Activated CD4-positive, alpha-beta memory T cell treated with anti-CD3 and anti-CD28 coated beads for 36 hours (primary cell): ENCODE results near the gene EXOC2. TPM values are rescaled to one million over a fixed set of nuclear protein-coding genes. Genes with fewer than 3 reads are reported as not detected.

Experiments used
- CTCF ChIA-PET: fragments of 350-600 bp; sonication (Branson Sonifier 250); formaldehyde crosslinking; loops from one replicate; lab custom pipeline; 2021; ENCODE audit warnings: antibody characterized with exemption, inconsistent platforms; lab: Charles Lee
- POLR2A ChIA-PET: fragments of 350-600 bp; sonication (Branson Sonifier 250); formaldehyde crosslinking; loops from one replicate; lab custom pipeline; 2021; ENCODE audit warnings: antibody characterized with exemption; lab: Charles Lee
- DNase-seq: peaks from one replicate; pipeline ENCODE4 v3.0.0-alpha.2; 2020
- H3K27ac Mint-ChIP-seq: one replicate; pipeline ENCODE4 v1.8.0; 2021; ENCODE audit warnings: mixed read lengths
- H3K27me3 Mint-ChIP-seq: one replicate; pipeline ENCODE4 v1.8.0; 2021; ENCODE audit warnings: mixed read lengths
- H3K36me3 Mint-ChIP-seq: one replicate; pipeline ENCODE4 v1.8.0; 2021; ENCODE audit warnings: mixed read lengths
- H3K4me1 Mint-ChIP-seq: one replicate; pipeline ENCODE4 v1.8.0; 2021; ENCODE audit warnings: low read depth, mixed read lengths
- H3K4me3 Mint-ChIP-seq: one replicate; pipeline ENCODE4 v1.8.0; 2021; ENCODE audit warnings: mild to moderate bottlenecking, mixed read lengths
- H3K9me3 Mint-ChIP-seq: one replicate; pipeline ENCODE4 v1.8.0; 2021; ENCODE audit warnings: mixed read lengths
- intact Hi-C: fragments of 100-400 bp; cut with micrococcal nuclease; formaldehyde crosslinking; loops from one replicate; pipeline ENCODE4 v1.15.1; 2023
- total RNA-seq, 2 experiments: library from RNA; stranded (reverse); gene quantifications; one replicate each; pipeline ENCODE4 v1.2.3, GENCODE V29; 2021

Gene EXOC2
- total RNA-seq, 2 experiments from 2014 or later, result 40.5 to 42.3 TPM

- ChIA-PET CTCF (interaction anchor here (1.2 kb wide), 1 partner anchor 18 kb away, joined by 3 read pairs; no protein-coding TSS in a partner anchor), POLR2A (no interaction called here)
- H3K4me3 Mint-ChIP-seq, result no peak within 1 kb of the TSS
- intact Hi-C loops, result no loop called here
- no peak for DNase-seq
- peaks cover 25% of the 10 kb centered on the region for H3K36me3 Mint-ChIP-seq
- H3K9me3 Mint-ChIP-seq, result peaks cover 4% of the 10 kb centered on the region
- H3K27me3 Mint-ChIP-seq, result no peaks in the 10 kb centered on the region
- H3K4me1 Mint-ChIP-seq, result peaks cover 50% of the 10 kb centered on the region
- no peak within 1 kb of the TSS for H3K27ac Mint-ChIP-seq
Measured at GRCh38 chr6:656460-657252, 36.3 kb downstream of the EXOC2 start, which contains the start of gene HUS1B. Gene HUS1B, minus strand, starts transcription at chr6:657100. Its CDS starts 156 bp downstream, at chr6:656944.

DNA sequence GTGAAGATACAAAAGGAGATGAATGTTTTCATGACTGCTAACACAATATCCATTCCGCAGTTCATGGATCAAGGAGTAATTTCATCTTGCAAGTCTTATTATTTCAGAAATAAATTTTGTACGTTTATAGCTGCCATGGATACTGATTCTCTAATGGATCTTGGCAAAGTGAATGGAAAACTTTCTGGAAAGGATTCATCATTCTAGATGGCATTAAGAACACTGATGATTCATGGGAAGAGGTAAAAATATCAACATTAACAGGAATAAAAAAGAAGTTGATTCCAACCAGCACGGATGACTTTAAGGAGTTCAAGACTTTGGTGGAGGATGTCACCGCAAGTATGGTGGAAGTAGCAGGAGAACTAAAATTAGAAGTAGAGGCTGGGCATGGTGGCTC, 38.8 kb downstream of the EXOC2 start:
- CTCF ChIA-PET, result interaction anchor here (1.0 kb wide), 1 partner anchor 95 kb away, joined by 3 read pairs; no protein-coding TSS in a partner anchor
- POLR2A ChIA-PET, result no interaction called here
- no peaks in the 10 kb centered on the region for H3K27me3 Mint-ChIP-seq

DNA sequence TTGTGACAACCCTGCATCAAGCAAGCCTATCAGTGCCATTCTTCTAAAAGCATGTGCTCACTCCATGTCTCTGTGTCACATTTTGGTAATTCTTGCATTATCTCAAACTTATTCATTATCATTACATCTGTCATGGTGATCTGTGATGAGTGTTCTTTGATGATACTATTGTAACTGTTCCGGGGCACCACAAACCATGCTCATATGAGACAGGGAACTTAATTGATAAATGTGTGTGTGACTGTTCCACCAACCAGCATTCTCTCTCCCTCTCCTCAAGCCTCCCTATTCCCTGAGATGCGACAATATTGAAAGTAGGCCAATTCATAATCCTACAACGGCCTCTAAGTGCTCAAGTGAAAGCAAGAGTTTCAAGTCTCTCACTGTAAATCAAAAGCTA, 40.1 kb downstream of the EXOC2 start:
- Mint-ChIP-seq H3K4me1 (peaks cover 21% of the 10 kb centered on the region), H3K27me3 (no peaks in the 10 kb centered on the region), H3K27ac (no peak overlapping the region), H3K36me3 (peaks cover 22% of the 10 kb centered on the region), H3K4me3 (no peak overlapping the region), H3K9me3 (peaks cover 3% of the 10 kb centered on the region)
- POLR2A ChIA-PET, result no interaction called here
- CTCF ChIA-PET, result interaction anchor here (0.6 to 1.0 kb wide), 4 partner anchors 26 to 93 kb away, joined by 3 read pairs; partner anchors contain the start of gene EXOC2
- no peak for DNase-seq
- intact Hi-C loops, result no loop called here

More for the DNA sequence above, 38.8 kb downstream of the EXOC2 start:
- Mint-ChIP-seq H3K4me3 (no peak overlapping the region), H3K27ac (no peak overlapping the region), H3K4me1 (peaks cover 27% of the 10 kb centered on the region), H3K9me3 (peaks cover 4% of the 10 kb centered on the region), H3K36me3 (peaks cover 25% of the 10 kb centered on the region)
- intact Hi-C loops, result no loop called here
- no peak for DNase-seq

GRCh38 chr6:650098-650497, 42.8 kb downstream of the EXOC2 start:
- no peak overlapping the region for H3K27ac Mint-ChIP-seq
- ChIA-PET CTCF (interaction anchor here (1.3 kb wide), 1 partner anchor 72 kb away, joined by 4 read pairs; no protein-coding TSS in a partner anchor), POLR2A (interaction anchor here (0.5 to 1.0 kb wide), 2 partner anchors 34 to 187 kb away, joined by 3 to 5 read pairs; no protein-coding TSS in a partner anchor)

DNA sequence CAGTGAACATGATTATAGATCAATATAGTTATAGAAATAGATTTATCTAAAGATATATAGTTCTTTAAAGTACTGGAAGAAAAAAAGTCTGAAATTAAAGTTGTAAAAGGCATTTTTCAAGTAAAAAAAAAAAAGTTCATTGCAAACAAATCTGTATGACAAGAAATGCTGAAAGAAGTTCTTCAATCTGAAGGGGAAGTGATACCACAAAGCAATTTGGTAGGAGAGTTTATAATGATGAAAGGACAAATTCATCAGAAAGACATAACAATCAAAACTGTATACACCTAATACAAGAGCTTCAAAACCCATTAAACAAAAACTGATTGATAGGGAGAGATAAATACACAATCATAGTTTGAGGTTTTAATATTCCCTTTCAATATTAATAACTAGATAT, 50.1 kb downstream of the EXOC2 start:
- H3K27me3 Mint-ChIP-seq, result no peaks in the 10 kb centered on the region
- POLR2A ChIA-PET, result no interaction called here
- no peaks in the 10 kb centered on the region for H3K36me3 Mint-ChIP-seq
- intact Hi-C loops, result no loop called here
- CTCF ChIA-PET, result no interaction called here
- H3K9me3 Mint-ChIP-seq, result no peaks in the 10 kb centered on the region
- no peak for DNase-seq
- peaks cover 21% of the 10 kb centered on the region for H3K4me1 Mint-ChIP-seq
- H3K27ac Mint-ChIP-seq, result no peak overlapping the region
- H3K4me3 Mint-ChIP-seq, result no peak overlapping the region

More at GRCh38 chr6:650098-650497, 42.8 kb downstream of the EXOC2 start:
- DNase-seq, result no peak
- Mint-ChIP-seq H3K36me3 (peaks cover 7% of the 10 kb centered on the region), H3K9me3 (no peaks in the 10 kb centered on the region), H3K27me3 (no peaks in the 10 kb centered on the region), H3K4me1 (peaks cover 40% of the 10 kb centered on the region), H3K4me3 (no peak overlapping the region)
- intact Hi-C loops, result no loop called here

GRCh38 chr6:641225-641985, 51.5 kb downstream of the EXOC2 start:
- intact Hi-C loops, result no loop called here
- H3K36me3 Mint-ChIP-seq, result peaks cover 9% of the 10 kb centered on the region
- POLR2A ChIA-PET, result interaction anchor here (0.7 kb wide), 1 partner anchor 65 kb away, joined by 3 read pairs; no protein-coding TSS in a partner anchor
- DNase-seq, result no peak
- H3K27me3 Mint-ChIP-seq, result no peaks in the 10 kb centered on the region
- H3K4me3 Mint-ChIP-seq, result no peak overlapping the region
- H3K4me1 Mint-ChIP-seq, result peaks cover 18% of the 10 kb centered on the region
- CTCF ChIA-PET, result interaction anchor here (0.6 kb wide), 1 partner anchor 31 kb away, joined by 5 read pairs; no protein-coding TSS in a partner anchor
- no peak overlapping the region for H3K27ac Mint-ChIP-seq
- no peaks in the 10 kb centered on the region for H3K9me3 Mint-ChIP-seq

DNA sequence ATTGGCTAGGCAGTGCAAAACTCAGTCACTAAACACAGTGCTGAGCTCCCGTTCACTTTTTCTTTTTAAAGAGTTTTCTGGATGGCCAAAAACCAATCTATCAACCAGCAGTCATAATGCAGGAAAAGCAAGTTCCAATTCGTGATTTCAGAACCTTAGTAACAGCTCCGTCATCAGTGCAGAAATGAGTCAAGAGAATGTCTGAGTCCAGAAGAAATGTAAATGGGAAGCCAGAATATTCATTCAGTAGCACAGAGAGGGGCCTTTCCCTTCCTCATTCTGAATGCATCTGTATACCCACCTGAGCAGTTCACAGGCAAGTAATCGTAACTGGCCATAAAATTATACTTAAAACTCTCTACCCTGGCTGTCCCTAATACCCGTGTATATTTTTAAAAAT, 56.5 kb downstream of the EXOC2 start:
- peak; percentile 16 for DNase-seq
- peaks cover 20% of the 10 kb centered on the region for H3K4me1 Mint-ChIP-seq
- no peak overlapping the region for H3K27ac Mint-ChIP-seq
- H3K27me3 Mint-ChIP-seq, result no peaks in the 10 kb centered on the region
- CTCF ChIA-PET, result interaction anchor here (0.7 to 2.0 kb wide), 5 partner anchors 47 to 761 kb away, joined by 3 to 6 read pairs (median 5); partner anchors contain the start of gene EXOC2
- peaks cover 19% of the 10 kb centered on the region for H3K36me3 Mint-ChIP-seq
- POLR2A ChIA-PET, result interaction anchor here (1.0 to 3.0 kb wide), 3 partner anchors 48 to 445 kb away, joined by 3 to 10 read pairs (median 5); partner anchors contain the start of gene EXOC2
- intact Hi-C loops, result loop anchor here (1.0 to 2.0 kb wide), 2 partner anchors 48 to 78 kb away; no protein-coding TSS in a partner anchor
- no peaks in the 10 kb centered on the region for H3K9me3 Mint-ChIP-seq
- no peak overlapping the region for H3K4me3 Mint-ChIP-seq

GRCh38 chr6:635233-635632, 57.7 kb downstream of the EXOC2 start:
- Mint-ChIP-seq H3K27me3 (no peaks in the 10 kb centered on the region), H3K4me1 (peaks cover 20% of the 10 kb centered on the region), H3K4me3 (no peak overlapping the region), H3K27ac (no peak overlapping the region), H3K36me3 (peaks cover 19% of the 10 kb centered on the region), H3K9me3 (no peaks in the 10 kb centered on the region)
- DNase-seq, result no peak
- intact Hi-C loops, result no loop called here
- POLR2A ChIA-PET, result interaction anchor here (3.0 kb wide), 1 partner anchor 49 kb away, joined by 10 read pairs; no protein-coding TSS in a partner anchor
- CTCF ChIA-PET, result interaction anchor here (0.6 kb wide), 2 partner anchors 87 to 459 kb away, joined by 3 read pairs; no protein-coding TSS in a partner anchor

DNA sequence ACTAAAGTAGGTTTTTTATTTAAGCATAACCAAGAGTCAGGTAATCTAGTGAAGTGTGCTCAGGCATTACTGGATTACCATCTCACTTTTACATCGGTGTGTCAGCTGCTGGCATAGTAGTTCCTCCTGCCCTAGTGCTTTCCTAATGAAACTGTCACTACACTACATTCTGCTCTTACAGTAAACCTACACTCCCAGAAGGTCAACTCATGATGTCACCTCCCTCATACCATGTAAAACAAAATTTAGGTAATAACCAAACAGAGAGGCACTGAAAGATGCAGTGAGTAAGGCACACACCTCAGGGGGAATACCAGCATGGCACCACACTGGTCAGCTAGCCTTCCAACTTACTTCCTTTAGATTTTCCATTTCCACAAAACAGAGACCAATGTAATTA, 59.3 kb downstream of the EXOC2 start:
- Mint-ChIP-seq H3K27ac (no peak overlapping the region), H3K36me3 (peaks cover 19% of the 10 kb centered on the region), H3K27me3 (no peaks in the 10 kb centered on the region), H3K4me1 (peaks cover 27% of the 10 kb centered on the region), H3K4me3 (no peak overlapping the region), H3K9me3 (no peaks in the 10 kb centered on the region)
- ChIA-PET CTCF (no interaction called here), POLR2A (no interaction called here)
- no peak for DNase-seq
- intact Hi-C loops, result no loop called here

DNA sequence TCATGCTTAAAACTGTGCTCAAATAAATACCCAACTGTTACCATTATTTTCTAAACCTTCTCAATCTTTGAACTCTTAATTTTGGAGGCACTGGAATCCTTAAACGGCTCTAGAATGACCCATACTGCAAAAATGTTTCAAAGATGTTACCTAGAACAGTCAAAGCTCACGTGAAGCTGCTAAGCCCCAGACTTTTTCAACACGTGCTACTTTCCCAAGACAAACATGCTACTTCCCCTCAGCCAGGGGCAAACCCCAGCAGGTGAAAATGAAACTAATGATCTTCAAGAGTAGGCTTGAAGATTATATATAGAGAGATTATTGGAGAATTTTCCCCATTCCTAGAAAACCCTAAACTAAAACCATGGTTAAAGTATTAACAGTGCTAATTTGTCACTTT, 64.2 kb downstream of the EXOC2 start:
- no peaks in the 10 kb centered on the region for H3K9me3 Mint-ChIP-seq
- no peak for DNase-seq
- no peak overlapping the region for H3K27ac Mint-ChIP-seq
- ChIA-PET POLR2A (no interaction called here), CTCF (no interaction called here)
- H3K36me3 Mint-ChIP-seq, result peaks cover 14% of the 10 kb centered on the region
- intact Hi-C loops, result no loop called here
- no peak overlapping the region for H3K4me3 Mint-ChIP-seq
- no peaks in the 10 kb centered on the region for H3K27me3 Mint-ChIP-seq
- H3K4me1 Mint-ChIP-seq, result peaks cover 11% of the 10 kb centered on the region

DNA sequence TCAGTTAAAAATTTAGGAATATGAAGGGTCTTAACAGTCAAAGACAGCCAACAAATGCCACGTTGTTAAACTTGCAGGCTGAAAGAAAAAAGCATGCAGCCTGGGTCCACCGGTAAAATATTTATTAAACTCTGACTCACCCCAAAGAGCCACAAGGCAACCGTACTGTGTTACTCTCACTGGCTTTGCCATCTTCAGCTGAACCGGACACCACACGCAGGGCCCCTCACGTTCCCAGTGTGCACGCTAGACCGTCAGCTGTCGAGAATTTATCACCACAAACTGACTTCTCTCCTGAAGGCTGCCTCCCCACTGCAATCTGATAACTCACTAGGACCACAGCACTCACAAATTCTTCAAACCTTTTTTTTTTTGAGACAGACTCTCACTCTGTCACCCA, 66.7 kb downstream of the EXOC2 start:
- Mint-ChIP-seq H3K4me1 (peaks cover 8% of the 10 kb centered on the region), H3K9me3 (no peaks in the 10 kb centered on the region), H3K36me3 (peaks cover 13% of the 10 kb centered on the region), H3K27ac (no peak overlapping the region), H3K27me3 (no peaks in the 10 kb centered on the region), H3K4me3 (no peak overlapping the region)
- intact Hi-C loops, result no loop called here
- ChIA-PET POLR2A (no interaction called here), CTCF (no interaction called here)
- DNase-seq, result no peak
